GM19035 (cell line): ENCODE results near the gene PNPLA1.

Source experiments
- ATAC-seq: cut with Tn5 transposase; IDR thresholded peaks from one replicate; pipeline ENCODE4 v1.9.1; 2021; ENCODE audit not compliant: unreplicated experiment

PNPLA1 gene

GRCh38 chr6:36245572-36246061 is 24.2 kb upstream of the PNPLA1 start:
- no peak for ATAC-seq

DNA sequence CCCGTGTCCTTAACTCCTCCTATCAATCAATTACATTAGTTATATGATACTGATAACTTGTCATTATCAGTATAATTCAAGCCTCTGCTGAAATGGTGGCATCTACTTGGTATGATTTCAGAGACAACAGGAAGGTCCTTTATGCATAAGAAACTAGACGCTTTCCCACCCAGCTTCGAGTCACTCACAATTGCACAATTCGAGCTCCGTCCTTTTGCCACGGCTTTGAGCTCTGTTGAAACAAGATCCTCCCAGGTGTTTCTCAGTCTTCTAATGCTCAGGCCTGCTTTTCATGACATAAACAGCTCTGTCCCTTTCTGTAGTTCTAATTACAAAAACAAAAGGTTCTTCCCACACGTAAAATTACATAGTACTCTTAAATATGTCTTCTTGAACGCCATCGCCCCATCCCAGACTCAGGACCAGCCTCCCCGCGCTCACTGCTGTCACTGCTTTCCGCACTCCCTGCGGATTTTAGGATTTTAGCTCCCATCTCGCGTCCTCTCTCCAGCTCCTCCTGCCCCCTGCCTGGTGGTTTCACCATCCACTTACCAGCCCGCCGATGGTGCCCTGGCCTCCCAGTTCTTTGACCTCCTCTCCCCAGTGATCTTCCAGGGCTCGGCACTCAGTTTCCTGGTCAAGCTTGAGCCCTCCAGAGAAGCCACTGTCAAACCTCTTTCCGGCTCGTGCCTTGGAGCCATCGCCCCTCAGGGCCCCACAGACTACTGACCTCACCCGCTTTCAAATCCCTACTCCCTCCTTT is 23.2 kb upstream of the PNPLA1 start:
- no peak for ATAC-seq

- ATAC-seq = no peak
Measured at GRCh38 chr6:36247693-36248092, 22.2 kb upstream of the PNPLA1 start.

- no peak for ATAC-seq
Measured at GRCh38 chr6:36248980-36249379, 20.9 kb upstream of the PNPLA1 start.

- ATAC-seq = no peak
Measured at GRCh38 chr6:36249536-36249935, 20.3 kb upstream of the PNPLA1 start.

DNA sequence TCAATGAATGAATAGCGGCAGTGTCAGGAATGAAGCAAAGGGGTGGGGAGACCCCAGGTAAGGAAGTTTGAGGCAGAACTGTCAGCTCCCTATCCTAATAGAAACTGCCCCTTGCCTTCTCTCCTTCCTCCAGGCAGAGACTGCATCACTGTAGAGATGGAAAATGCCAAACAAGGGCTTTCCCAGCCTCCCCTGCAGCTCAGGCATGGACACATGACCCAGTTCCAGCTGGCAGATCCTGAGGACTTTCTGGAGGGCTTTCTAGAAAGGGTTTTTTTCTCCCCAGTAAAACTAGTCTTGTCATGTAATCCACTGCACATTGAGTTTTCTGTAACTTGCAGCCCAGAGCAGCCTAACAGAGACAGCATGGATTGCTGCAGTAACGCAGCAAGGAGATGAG is 17.9 kb upstream of the PNPLA1 start:
- no peak for ATAC-seq

DNA sequence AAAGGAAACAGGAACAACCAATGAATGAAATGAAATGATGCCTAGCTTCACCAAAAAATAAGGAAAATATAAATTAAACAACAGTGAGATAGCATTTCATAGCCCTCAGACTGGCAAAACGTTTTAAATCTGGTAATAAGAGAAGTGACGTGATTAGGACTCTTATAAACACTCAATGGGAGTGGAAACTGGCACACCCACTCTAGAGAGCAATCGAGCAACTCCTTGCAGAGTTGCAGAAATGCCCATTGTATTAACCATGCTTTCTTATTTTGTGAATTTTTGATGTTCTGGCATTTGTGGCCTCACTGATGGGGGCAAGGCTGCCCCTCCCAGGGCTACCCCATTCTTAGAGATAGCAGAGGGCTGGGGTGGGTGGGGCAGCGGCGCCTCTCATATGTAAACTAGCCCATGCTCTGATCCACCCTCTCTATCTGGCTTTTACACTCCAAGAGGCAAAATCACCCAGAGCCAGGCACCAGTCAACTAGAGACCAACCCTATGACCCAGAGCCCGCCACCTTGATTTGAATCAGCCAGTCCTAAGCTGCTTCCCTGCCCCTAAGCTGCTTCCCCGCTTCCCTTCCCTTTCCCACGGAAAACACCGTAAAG is 6.4 kb upstream of the PNPLA1 start:
- ATAC-seq = no peak

DNA sequence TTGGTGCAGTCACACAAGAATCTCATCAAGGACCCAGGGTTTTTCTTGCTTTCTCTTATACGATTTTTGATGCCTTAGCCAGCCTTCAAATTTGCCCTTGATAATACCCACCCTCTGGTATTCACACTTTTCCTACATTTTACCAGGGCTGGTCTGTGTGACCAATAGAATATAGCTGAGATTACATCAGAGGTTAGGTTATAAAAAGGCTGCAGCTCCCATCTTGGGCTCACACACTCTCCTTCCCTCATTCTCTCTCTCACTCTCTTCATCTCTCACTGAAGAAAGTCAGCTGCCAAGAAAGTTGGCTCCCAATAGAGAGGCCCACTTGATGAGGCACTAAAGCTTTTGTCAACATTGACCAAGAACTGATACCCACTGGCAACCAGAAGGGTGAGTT is 4.1 kb upstream of the PNPLA1 start:
- ATAC-seq = no peak

- no peak for ATAC-seq
Measured at GRCh38 chr6:36266913-36267644, 2.8 kb upstream of the PNPLA1 start.

DNA sequence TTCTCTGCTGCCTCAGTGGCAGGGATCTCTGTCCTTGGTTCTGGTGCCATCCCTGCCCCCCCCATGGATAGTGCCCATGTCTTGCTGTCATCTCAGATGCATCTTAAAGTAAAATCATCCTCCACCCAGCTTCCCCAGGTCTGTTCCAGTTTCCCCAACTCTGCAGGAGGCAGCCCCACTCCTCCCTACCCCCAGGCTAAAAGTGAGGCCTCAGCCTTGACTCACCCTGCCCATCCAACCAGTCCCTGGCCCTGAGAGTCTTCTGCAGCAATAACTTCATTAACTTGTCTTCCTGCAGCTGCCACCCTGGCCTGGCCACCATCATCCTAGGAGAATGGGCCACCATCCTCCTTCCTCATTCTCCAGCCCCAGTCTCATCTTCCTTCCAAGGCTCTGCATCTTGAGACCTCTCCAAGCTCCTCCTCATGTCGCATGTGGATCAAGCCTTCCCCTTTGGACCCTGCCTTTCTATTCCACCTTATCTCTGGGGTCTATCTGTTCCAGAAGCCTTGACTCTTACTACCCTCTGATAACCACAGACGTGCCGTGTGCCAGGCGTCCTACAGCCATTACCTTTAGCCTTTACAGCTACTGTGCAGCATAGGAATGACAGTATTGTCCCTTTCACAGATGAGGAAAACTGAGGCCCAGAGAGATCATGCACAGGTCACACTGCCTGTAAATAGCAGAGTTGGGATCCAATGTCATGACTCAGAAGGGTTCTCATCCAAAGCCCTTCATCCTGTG is 2.0 kb upstream of the PNPLA1 start:
- ATAC-seq = no peak

DNA sequence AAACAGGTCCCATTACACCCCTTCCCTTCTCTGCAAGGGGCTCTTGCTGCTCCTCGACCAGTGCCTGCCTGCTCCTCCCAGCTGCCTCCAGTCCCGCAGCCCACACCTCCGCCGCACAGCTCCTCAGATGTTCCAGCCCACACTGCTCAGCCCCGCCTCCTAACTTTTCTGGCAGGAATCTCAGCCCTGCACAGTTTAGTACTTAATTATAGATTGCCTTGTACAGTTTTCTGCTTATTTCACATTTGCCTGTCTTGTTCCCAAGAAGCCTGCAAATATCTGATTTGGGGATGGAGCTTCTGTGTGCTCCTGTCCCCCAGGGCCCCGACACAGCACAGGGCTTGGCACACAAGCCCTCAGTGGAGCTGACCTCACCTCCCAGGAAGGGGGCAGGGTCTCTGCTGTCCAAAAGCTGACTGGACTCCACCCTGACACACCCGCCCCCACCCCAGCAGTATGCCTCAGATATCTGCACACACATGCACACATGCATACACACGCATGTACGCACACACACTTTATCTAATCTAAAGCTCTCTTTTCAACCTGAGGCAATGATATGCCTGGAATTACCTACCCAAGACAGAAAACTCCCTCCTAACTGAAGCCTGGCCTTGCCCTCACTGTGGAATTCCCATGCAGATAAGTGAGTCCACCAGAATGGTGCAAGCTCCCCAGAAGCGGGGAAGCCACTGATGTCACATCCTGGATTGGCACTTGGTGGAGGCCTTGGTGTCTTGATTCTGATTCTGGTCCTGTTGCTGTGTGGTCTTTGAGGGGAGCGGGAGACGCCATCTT is 1.2 kb upstream of the PNPLA1 start:
- no peak for ATAC-seq

DNA sequence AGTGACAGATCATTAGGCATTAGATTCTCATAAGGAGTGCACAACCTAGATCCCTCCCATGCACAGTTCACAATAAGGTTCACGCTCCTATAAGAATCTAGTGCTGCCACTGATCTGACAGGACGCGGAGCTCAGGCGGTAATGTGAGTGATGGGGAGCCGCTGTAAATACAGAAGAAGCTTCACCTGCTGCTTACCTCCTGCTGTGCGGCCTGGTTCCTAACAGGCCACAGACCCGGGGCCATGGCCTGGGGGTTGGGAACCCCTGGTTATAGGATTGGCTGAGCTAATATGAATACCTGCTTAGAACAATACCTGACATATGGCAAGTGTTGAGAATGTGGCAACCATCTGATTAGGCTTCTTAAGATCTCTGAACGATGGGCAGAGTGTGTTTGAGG is 2.4 kb downstream of the PNPLA1 start:
- no peak for ATAC-seq

DNA sequence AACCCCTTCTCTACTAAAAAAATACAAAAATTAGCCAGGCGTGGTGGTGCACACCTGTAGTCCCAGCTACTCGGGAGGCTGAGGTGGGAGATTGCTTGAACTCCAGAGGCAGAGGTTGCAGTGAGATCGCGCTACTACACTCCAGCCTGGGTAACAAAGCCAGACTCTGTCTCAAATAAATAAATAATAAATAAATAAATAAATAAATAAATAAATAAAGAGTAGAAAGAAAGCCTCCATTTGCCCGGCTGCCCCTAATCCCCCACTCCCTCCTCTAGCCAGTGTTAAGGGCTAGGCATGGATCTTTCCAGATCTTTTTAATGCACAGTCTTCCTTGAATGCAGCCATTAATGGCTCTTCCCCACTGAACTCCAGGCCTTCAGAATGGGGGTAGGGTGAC is 3.2 kb downstream of the PNPLA1 start:
- no peak for ATAC-seq

DNA sequence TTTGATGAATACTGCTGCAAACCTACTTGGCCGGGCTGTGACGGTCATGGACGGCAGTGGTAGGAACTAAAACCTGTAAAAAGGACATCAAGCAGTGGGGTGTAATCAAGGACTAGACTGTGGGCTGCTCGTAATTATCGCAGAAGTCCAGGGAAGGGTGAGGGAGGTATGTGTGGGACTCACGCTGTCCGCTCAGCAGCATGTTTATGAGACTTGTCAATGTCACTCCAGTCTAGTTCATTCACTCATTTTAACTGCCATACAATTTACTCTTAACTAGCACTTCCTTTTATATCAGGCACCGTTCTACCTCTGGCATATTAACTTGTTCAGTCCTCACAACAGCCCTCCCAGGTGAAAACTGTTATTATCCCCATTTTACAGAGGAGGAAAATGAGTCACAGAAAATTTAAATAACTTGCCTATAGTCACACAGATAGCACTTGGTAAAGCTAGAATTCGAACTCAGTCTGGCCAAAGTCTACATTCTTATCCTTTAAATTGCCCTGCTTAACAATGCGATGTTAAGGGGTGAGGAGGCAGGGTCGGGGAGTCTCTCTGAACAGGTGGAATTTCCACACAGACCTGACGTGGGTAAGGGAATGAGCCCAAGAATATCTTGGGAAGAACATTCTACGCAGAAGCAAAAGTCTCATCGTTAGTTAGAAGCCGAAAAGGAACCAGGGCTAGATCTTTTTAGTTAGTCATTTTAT is 4.1 kb downstream of the PNPLA1 start:
- no peak for ATAC-seq

DNA sequence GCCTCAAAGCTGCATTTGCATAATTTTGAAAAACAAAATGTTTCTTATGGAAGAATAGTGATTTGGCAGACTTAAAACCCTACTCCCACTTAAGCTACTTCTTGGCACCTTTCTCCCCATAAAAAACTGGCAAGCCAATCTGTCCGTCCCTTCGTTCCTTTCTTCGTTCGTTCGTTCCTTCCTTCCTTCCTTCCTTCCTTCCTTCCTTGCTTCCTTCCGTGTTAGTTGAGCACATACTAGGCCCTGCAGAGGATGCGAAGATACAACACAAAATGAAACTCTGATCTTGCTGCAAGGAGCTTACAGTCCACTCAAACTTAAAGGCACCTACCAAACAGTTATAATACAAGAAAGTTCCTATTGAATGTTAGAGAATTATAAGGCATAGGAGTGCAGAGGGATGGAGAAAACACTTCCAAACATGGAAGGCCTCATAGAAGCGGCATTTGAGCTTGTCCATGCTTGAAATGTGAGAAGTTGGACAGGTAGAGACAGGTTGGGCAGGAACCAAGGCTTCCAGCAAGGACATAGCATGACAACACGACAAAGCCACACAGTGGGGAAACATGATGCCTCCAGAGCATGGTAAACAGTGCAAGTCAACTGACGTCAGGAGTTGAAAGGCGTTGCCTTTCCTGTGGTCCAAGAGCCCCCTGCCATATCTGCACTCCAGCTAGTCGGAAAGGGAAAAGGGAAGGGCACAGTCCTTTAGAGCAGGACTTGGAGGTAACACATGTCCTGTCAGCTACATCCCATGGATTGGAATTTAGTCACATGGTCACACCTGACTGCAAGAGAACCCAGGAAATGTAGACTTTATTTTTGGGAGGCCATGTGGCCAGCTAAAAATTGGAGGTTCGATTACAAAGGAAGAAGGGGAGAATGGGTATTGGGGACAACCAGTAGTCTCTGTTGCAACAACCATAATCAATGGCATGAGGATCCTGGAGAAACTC is 7.0 kb downstream of the PNPLA1 start:
- no peak for ATAC-seq

GRCh38 chr6:36277946-36278470 is 8.1 kb downstream of the PNPLA1 start:
- ATAC-seq = no peak

GRCh38 chr6:36280467-36280866 is 10.6 kb downstream of the PNPLA1 start:
- ATAC-seq = no peak

GRCh38 chr6:36280983-36281382 is 11.1 kb downstream of the PNPLA1 start:
- ATAC-seq = no peak
